ENCODE measurements around the gene TEX26.

The TEX26 gene
- long read RNA-seq, donor 1 = 0 reads
- long read RNA-seq, donor 2 = 0 reads
- long read RNA-seq, donor 3 = 0 reads
- long read RNA-seq, donor 4 = 0 reads
- long read RNA-seq, donor 5 = 0 reads
- long read RNA-seq, donor 6 = 0 reads
- long read RNA-seq, donor 7 = 0 reads
- long read RNA-seq, donor 8, partial matches to known transcripts = 0 of 1 reads
- long read RNA-seq, donor 8, other reads (novel, unspliced or antisense) = 0 of 1 reads

GRCh38 chr13:30932481-30933353 lies at the start of gene TEX26:
Gene TEX26, plus strand, starts transcription at chr13:30932656. Its CDS starts 60 bp downstream, at chr13:30932716.
- DNase-seq = peak; percentile 42

GRCh38 chr13:30882996-30883766 lies 49.3 kb upstream of the TEX26 start:
- DNase-seq = no peak

- DNase-seq = no peak
Observed at GRCh38 chr13:30884543-30884942, 47.9 kb upstream of the TEX26 start.

GRCh38 chr13:30889196-30889690 lies 43.2 kb upstream of the TEX26 start:
- DNase-seq = no peak

- DNase-seq = no peak
Observed at GRCh38 chr13:30892966-30893365, 39.5 kb upstream of the TEX26 start.

GRCh38 chr13:30895773-30896172 lies 36.7 kb upstream of the TEX26 start:
- DNase-seq = no peak

GRCh38 chr13:30898070-30898469 lies 34.4 kb upstream of the TEX26 start:
- no peak for DNase-seq

GRCh38 chr13:30898678-30899241 lies 33.7 kb upstream of the TEX26 start:
- DNase-seq = no peak

- DNase-seq = no peak
Observed at GRCh38 chr13:30900436-30900835, 32.0 kb upstream of the TEX26 start.

GRCh38 chr13:30900952-30901749 lies 31.3 kb upstream of the TEX26 start:
- no peak for DNase-seq

GRCh38 chr13:30904043-30904442 lies 28.4 kb upstream of the TEX26 start:
- no peak for DNase-seq

- DNase-seq = no peak
Observed at GRCh38 chr13:30905932-30906383, 26.5 kb upstream of the TEX26 start, which contains the start of gene MEDAG. Gene MEDAG, plus strand, starts transcription at chr13:30906271. Its CDS starts 245 bp downstream, at chr13:30906516.

- DNase-seq = peak; percentile 81
Observed at GRCh38 chr13:30906411-30907051, 25.9 kb upstream of the TEX26 start.

GRCh38 chr13:30907121-30907861 lies 25.2 kb upstream of the TEX26 start:
- DNase-seq = peak; percentile 31

- no peak for DNase-seq
Observed at GRCh38 chr13:30908416-30908980, 24.0 kb upstream of the TEX26 start.

- DNase-seq = no peak
Observed at GRCh38 chr13:30910676-30911075, 21.8 kb upstream of the TEX26 start.

GRCh38 chr13:30915691-30916541 lies 16.5 kb upstream of the TEX26 start:
- no peak for DNase-seq

GRCh38 chr13:30916991-30917390 lies 15.5 kb upstream of the TEX26 start:
- no peak for DNase-seq
